ENCODE measurements around the gene CCNI2. TPM values are rescaled to one million over a fixed set of nuclear protein-coding genes. Genes with fewer than 3 reads are reported as not detected.

CCNI2 gene
- total and polyA plus RNA-seq, 10 of the 15 experiments (the other 5 are each of a cell fraction or from before 2014, with no cell fraction given), result 1.8 to 8.0 (median 3.2) TPM

- H3K36me3 ChIP-seq (ENCODE audit: control insufficient read depth in 2 of 2, insufficient read depth in 2 of 2, low read length in 1 of 2), result no peaks in the 10 kb centered on the region
- no peaks in the 10 kb centered on the region for H3K9me3 ChIP-seq (replicated peaks; ENCODE audit: control insufficient read depth, insufficient read depth, low read length)
- H3K27ac ChIP-seq (ENCODE audit: control insufficient read depth, insufficient read depth), result no peak overlapping the region
- no peaks in the 10 kb centered on the region for H3K79me2 ChIP-seq (ENCODE audit: control insufficient read depth, insufficient read depth, low read length)
- no peak overlapping the region for H3K4me2 ChIP-seq (ENCODE audit: control insufficient read depth, insufficient read depth)
- no peaks in the 10 kb centered on the region for H4K20me1 ChIP-seq (ENCODE audit: control insufficient read depth, insufficient read depth)
- no peak for ATAC-seq
- ChIA-PET SMC1A (ENCODE audit: uncharacterized antibody, unreplicated experiment) (interaction anchor here (0.8 to 4.0 kb wide), 5 partner anchors 9 to 81 kb away, joined by 3 to 31 read pairs (median 4); partner anchors contain the start of gene KIF3A), CTCF (interaction anchor here (0.5 to 1.4 kb wide), 3 partner anchors 10 to 275 kb away, joined by 3 read pairs; no protein-coding TSS in a partner anchor), POLR2A (interaction anchor here (0.5 to 1.9 kb wide), 2 partner anchors 18 to 321 kb away, joined by 3 to 6 read pairs; no protein-coding TSS in a partner anchor), RAD21 (ENCODE audit: unreplicated experiment) (interaction anchor here (0.6 to 1.4 kb wide), 3 partner anchors 55 to 268 kb away, joined by 3 to 5 read pairs (median 3); no protein-coding TSS in a partner anchor)
- H3K27me3 ChIP-seq (replicated peaks in 1 of 2; ENCODE audit: control insufficient read depth in 2 of 2, insufficient read depth in 2 of 2, low read length in 1 of 2), result no peaks in the 10 kb centered on the region
- no peak for DNase-seq (ENCODE audit: low read depth, low spot score)
- no peak overlapping the region for H2AFZ ChIP-seq (ENCODE audit: control insufficient read depth, low read depth, low read length)
- TF ChIP-seq SPI1 (IDR thresholded peaks at IDR 0.05; ENCODE audit: borderline replicate concordance, insufficient read depth, low read depth, low read length) (no peak), CHD1 (IDR thresholded peaks at IDR 0.05; ENCODE audit: low read depth, low read length) (no peak), MEF2B (IDR thresholded peaks at IDR 0.05; ENCODE audit: partially characterized antibody, poor library complexity, severe bottlenecking) (no peak), ZNF274 (IDR thresholded peaks at IDR 0.05; ENCODE audit: insufficient read depth, insufficient read length) (no peak), ELK1 (IDR thresholded peaks at IDR 0.05; ENCODE audit: low read depth, low read length) (no peak), SMAD5 (IDR thresholded peaks at IDR 0.05; ENCODE audit: low read depth) (no peak), ZNF622 (IDR thresholded peaks at IDR 0.05) (no peak), DPF2 (IDR thresholded peaks at IDR 0.05) (no peak), RFX5 (IDR thresholded peaks at IDR 0.05; ENCODE audit: low read depth, low read length) (no peak), ZBTB33 (IDR thresholded peaks at IDR 0.05) (no peak), ZNF24 (IDR thresholded peaks at IDR 0.05) (no peak), CEBPB (IDR thresholded peaks at IDR 0.05; ENCODE audit: borderline replicate concordance in 1 of 2, low read depth in 2 of 2, low read length in 2 of 2) (no peak)
- no peaks in the 10 kb centered on the region for H3K4me1 ChIP-seq (ENCODE audit: control insufficient read depth, insufficient read depth, low read length)
- BruUV-seq (replicated peaks), result no TSS peak
- intact Hi-C loops (cut with micrococcal nuclease; ENCODE audit: unreplicated experiment), result no loop called here
- no peak overlapping the region for H3K4me3 ChIP-seq
- in situ Hi-C loops (cut with MboI), result no loop called here
- 75% methylated on average over 2 of the region's 2 CpGs for WGBS (ENCODE audit: insufficient coverage, insufficient replicate concordance, low lambda C conversion rate, missing lambda C conversion rate)
- FAIRE-seq, result no peak
- no peak overlapping the region for H3K9ac ChIP-seq (ENCODE audit: control insufficient read depth, insufficient read depth, low read length)
Measured at GRCh38 chr5:132725745-132726144, 21.5 kb upstream of the CCNI2 start.
